LNCAP (cell line): Measurements from ENCODE around the gene GRIN2A.

Experiments
- TF ChIP-seq, protein P1 (sequence below): fragments of 450-650 bp; IDR thresholded peaks from 2 replicates; pipeline ENCODE4 v1.5.1; 2017; ENCODE audit warnings: mild to moderate bottlenecking

The GRIN2A gene

GRCh38 chr16:9929313-9929712 is 252.9 kb downstream of the GRIN2A start:
- TF ChIP-seq, protein P1, sequence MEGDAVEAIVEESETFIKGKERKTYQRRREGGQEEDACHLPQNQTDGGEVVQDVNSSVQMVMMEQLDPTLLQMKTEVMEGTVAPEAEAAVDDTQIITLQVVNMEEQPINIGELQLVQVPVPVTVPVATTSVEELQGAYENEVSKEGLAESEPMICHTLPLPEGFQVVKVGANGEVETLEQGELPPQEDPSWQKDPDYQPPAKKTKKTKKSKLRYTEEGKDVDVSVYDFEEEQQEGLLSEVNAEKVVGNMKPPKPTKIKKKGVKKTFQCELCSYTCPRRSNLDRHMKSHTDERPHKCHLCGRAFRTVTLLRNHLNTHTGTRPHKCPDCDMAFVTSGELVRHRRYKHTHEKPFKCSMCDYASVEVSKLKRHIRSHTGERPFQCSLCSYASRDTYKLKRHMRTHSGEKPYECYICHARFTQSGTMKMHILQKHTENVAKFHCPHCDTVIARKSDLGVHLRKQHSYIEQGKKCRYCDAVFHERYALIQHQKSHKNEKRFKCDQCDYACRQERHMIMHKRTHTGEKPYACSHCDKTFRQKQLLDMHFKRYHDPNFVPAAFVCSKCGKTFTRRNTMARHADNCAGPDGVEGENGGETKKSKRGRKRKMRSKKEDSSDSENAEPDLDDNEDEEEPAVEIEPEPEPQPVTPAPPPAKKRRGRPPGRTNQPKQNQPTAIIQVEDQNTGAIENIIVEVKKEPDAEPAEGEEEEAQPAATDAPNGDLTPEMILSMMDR: no peak

DNA sequence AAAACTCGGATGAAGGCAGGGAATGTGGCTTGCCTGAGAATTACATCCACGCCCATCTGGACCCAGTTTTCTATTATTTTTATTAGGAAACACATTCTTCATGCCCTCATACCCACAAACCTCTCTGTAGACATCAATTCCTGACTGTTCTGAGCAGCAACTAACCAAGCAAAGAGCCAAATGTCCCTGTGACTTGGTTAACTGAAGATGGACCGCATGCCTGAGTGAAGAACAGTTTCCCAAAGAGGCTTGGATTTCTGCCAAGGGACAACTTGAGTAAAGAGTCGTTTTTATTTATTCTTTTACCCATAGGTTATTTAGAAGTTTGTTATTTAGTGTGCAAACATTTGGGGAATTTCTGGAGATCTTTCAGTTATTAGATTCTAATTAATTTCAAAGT is 259.8 kb downstream of the GRIN2A start:
- TF ChIP-seq, protein P1: no peak

GRCh38 chr16:9921997-9922396 is 260.2 kb downstream of the GRIN2A start:
- TF ChIP-seq, protein P1: no peak

GRCh38 chr16:9919460-9919859 is 262.8 kb downstream of the GRIN2A start:
- TF ChIP-seq, protein P1: no peak

DNA sequence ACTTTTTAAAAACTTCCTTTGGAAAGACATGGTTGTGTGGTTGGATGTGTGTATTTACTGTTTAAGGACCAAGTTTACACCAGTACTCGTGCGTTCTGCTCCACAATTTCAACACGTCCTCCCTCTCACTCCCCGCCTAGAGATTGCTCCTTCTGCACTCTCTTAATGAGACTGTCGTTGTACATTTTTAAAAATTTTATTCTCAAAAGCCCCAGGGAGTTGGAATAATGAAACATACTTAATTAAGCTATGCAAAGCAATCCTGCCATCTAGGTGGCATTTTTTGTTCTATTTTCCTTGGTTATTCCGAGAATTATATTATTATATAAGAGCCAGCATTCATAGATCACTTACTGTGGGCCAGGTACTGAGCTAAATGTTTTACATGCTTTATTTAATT is 264.5 kb downstream of the GRIN2A start:
- TF ChIP-seq, protein P1: no peak

DNA sequence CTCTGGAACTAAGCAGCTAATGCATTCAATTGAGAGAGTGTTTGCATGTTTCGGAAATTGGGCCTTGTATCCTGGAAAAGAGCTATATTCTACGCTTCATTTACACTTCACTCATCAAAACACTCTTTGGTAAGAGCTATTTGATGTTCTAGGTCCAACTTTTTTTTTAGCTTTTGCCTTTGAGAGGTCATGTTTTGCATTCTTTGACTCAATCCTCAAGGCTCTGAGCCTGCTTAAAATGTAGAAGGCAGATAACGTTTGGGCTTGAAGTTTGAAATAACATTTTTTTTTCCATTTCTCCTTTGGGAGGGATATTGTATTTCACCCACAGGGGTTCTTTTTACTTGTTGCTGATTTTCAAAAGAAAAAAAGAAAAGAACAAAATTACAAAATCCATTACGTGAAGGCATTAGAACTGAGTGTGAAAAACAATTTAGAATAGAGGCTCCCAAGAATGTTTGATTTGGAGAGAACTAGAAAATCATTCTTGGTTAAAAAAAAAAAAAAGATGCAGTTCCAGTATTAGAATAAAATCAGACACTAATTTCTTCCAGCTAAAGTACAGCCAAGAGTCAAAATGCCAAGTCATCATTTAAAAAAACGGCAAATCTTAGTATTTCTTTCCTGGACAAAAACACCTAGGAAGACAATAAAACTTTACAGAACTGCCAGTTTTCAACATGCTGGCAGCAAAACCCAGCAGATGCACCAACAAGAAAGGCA is 268.5 kb downstream of the GRIN2A start:
- TF ChIP-seq, protein P1: no peak

GRCh38 chr16:9911989-9912388 is 270.2 kb downstream of the GRIN2A start:
- TF ChIP-seq, protein P1: no peak

DNA sequence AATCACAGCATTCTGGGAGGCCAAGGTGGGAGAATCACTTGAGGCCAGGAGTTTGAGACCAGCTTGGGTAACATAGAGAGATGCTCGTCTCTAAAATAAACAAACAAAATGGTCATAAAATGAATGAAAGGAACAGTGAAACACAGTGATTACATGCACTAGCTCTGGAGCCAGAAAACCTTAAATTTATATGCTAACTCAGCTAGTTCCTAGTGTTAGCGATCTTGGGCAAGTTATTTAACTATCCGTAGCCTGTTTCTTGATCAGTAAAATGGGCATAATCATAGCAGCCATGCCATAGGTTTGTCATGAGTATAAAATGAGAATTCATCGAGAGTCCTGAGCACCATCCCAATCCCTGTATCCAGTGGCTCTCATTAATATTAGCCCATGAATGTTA is 271.0 kb downstream of the GRIN2A start:
- TF ChIP-seq, protein P1: no peak
